Left ventricle myocardium inferior (tissue), 1 donor: ENCODE results near the gene TRIO. TPM values are rescaled to one million over a fixed set of nuclear protein-coding genes. Genes with fewer than 3 reads are reported as not detected.

Source experiments
- DNase-seq: peaks from one replicate; pipeline ENCODE4 v3.0.0-alpha.2; 2020
- H3K27ac ChIP-seq: fragments of 200-600 bp; replicated peaks from 2 replicates; pipeline ENCODE4 v1.8.0; 2021
- H3K27me3 ChIP-seq: fragments of 200-600 bp; 2 replicates; pipeline ENCODE4 v1.8.0; 2021; ENCODE audit warnings: low read depth
- H3K36me3 ChIP-seq: fragments of 200-600 bp; 2 replicates; pipeline ENCODE4 v1.8.0; 2021
- H3K4me1 ChIP-seq: fragments of 200-600 bp; 2 replicates; pipeline ENCODE4 v1.8.0; 2021
- H3K4me3 ChIP-seq: fragments of 200-600 bp; 2 replicates; pipeline ENCODE4 v1.8.0; 2021; ENCODE audit warnings: mild to moderate bottlenecking, moderate library complexity
- H3K9me3 ChIP-seq: fragments of 200-600 bp; replicated peaks from 2 replicates; pipeline ENCODE4 v1.8.0; 2021
- intact Hi-C: fragments of 100-400 bp; cut with micrococcal nuclease; formaldehyde crosslinking; loops from one replicate; pipeline ENCODE4 v1.11.0; 2022
- total RNA-seq: library from RNA; stranded (reverse); fragmentation: NEBNext Ultra II Directional; extraction: Animal tissue kit (Norgen Biotek cat#: 25700); gene quantifications from one replicate; pipeline ENCODE4 v1.2.1, GENCODE V29; 2021
- TF ChIP-seq, protein P1 (sequence below): fragments of 200-600 bp; IDR thresholded peaks from 2 replicates; pipeline ENCODE4 v1.8.0; 2021; ENCODE audit warnings: antibody characterized with exemption, mild to moderate bottlenecking, borderline replicate concordance
- donor health status: DM: no; HTN: yes; CAD: no; lungs with severe emphysema.

The TRIO gene
- total RNA-seq, 1 donor from 2014 or later, result 52.8 TPM

- Histone ChIP-seq H3K4me3 (no peak overlapping the region), H3K27me3 (peaks cover 61% of the 10 kb centered on the region), H3K9me3 (peaks cover 12% of the 10 kb centered on the region), H3K27ac (no peak overlapping the region), H3K4me1 (no peaks in the 10 kb centered on the region), H3K36me3 (no peaks in the 10 kb centered on the region)
- TF ChIP-seq, protein P1, sequence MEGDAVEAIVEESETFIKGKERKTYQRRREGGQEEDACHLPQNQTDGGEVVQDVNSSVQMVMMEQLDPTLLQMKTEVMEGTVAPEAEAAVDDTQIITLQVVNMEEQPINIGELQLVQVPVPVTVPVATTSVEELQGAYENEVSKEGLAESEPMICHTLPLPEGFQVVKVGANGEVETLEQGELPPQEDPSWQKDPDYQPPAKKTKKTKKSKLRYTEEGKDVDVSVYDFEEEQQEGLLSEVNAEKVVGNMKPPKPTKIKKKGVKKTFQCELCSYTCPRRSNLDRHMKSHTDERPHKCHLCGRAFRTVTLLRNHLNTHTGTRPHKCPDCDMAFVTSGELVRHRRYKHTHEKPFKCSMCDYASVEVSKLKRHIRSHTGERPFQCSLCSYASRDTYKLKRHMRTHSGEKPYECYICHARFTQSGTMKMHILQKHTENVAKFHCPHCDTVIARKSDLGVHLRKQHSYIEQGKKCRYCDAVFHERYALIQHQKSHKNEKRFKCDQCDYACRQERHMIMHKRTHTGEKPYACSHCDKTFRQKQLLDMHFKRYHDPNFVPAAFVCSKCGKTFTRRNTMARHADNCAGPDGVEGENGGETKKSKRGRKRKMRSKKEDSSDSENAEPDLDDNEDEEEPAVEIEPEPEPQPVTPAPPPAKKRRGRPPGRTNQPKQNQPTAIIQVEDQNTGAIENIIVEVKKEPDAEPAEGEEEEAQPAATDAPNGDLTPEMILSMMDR, result no peak
- intact Hi-C loops, result no loop called here
- DNase-seq, result no peak
These were observed 412.9 kb downstream of the TRIO start for GRCh38 chr5:14556015-14556414.

DNA sequence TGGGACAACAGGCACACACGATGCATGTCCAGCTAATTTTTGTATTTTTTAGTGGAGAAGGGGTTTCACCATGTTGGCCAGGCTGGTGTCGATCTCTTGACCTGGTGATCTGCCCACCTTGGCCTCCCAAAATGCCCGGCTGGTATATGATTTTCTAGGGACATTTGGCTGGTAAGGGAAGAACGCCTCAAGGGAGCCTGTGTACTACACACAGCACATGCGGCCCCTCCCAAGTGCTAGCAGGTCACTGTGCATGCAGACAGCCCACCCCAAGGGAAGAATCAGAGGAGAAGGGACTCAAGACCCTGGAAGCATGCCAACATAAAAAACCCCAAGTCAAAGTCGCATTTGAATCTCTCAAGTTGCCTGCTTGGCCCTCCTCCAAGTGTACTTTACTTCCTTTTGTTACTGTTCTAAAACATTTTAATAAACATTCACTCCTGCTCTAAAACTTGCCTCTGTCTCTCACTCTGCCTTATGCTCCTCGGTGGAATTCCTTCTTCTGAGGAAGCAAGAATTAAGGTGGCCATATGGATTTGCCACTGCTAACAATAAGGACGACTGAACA is 414.1 kb downstream of the TRIO start:
- H3K4me3 ChIP-seq, result no peak overlapping the region
- H3K27ac ChIP-seq, result no peak overlapping the region
- DNase-seq, result peak; percentile 16
- H3K36me3 ChIP-seq, result no peaks in the 10 kb centered on the region
- intact Hi-C loops, result no loop called here
- H3K9me3 ChIP-seq, result peaks cover 5% of the 10 kb centered on the region
- TF ChIP-seq, protein P1, result no peak
- H3K27me3 ChIP-seq, result peaks cover 56% of the 10 kb centered on the region
- no peaks in the 10 kb centered on the region for H3K4me1 ChIP-seq

- no peaks in the 10 kb centered on the region for H3K9me3 ChIP-seq
- peaks cover 56% of the 10 kb centered on the region for H3K27me3 ChIP-seq
- no peak overlapping the region for H3K4me3 ChIP-seq
- H3K4me1 ChIP-seq, result no peaks in the 10 kb centered on the region
- intact Hi-C loops, result no loop called here
- TF ChIP-seq, protein P1, result no peak
- H3K27ac ChIP-seq, result no peak overlapping the region
- no peak for DNase-seq
- H3K36me3 ChIP-seq, result no peaks in the 10 kb centered on the region
These were observed 414.8 kb downstream of the TRIO start for GRCh38 chr5:14557791-14558415.

Other genes with a start within 250 kb of the TRIO start
- 0.14 TPM for gene DNAH5, start 198.7 kb upstream of the TRIO start, total RNA-seq